Subcutaneous adipose tissue (tissue), 4 donors: Measurements from ENCODE around the gene FAM181A. TPM values are rescaled to one million over a fixed set of nuclear protein-coding genes. Genes with fewer than 3 reads are reported as not detected.

Experiments used
- total RNA-seq, 4 donors: library from RNA; depleted of rRNA; stranded (reverse); fragments of >200 nt; gene quantifications; one replicate each; pipeline ENCODE4 v1.1.0, GENCODE V29; 2016
- TF ChIP-seq, protein P1 (sequence below): fragments of 450-650 bp; IDR thresholded peaks from one replicate; pipeline ENCODE4 v1.5.1; 2016; ENCODE audit warnings: low read depth, mild to moderate bottlenecking, control low read depth, antibody characterized with exemption, moderate library complexity

FAM181A gene
- total RNA-seq, 4 donors from 2014 or later = not detected

DNA sequence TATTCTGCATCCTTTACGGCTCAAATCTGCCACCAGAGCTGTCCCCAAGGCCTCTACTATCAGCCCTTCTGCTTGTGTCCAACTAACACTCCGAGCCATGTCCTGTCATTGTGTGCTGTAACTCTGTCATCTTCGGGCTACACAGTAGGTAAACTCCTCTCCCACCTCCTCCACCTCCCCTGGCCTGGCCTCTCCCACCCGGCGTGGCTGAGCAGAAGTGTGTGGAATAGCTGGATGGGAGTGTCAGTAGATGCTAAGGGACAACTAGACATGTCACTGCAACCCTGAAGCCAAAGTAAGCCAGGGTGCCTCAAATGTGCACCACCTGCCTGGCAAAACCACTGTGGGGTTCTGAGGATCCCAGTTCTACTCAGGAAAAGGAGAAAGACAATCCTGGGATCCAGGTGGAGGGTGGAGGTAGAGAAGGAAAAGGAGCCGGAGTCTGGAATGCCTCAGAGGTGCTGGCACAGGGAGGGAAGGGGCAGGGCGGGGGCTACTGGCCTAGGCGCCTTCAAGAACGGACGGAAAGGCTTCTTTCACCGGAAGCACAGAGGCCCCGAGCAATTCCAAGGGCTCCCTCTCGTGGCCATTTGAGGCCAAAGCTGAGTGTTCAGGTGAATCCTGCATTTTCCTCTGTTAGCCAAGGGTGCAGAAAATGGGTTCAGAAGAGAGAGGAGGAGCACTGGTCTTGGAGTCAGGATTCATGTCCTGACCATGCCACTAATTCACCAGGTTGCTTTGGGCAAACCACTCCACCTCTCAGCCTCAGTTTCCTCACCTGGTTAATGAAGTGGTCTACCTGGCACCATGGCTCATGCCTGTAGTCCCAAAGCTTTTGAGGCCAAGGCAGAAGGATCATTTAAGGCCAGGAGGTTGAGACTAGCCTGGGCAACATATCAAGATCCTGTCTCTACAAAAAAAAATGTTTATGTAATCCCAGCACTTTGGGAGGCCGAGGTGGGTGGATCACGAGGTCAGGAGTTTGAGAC is 20.5 kb upstream of the FAM181A start:
- TF ChIP-seq, protein P1, sequence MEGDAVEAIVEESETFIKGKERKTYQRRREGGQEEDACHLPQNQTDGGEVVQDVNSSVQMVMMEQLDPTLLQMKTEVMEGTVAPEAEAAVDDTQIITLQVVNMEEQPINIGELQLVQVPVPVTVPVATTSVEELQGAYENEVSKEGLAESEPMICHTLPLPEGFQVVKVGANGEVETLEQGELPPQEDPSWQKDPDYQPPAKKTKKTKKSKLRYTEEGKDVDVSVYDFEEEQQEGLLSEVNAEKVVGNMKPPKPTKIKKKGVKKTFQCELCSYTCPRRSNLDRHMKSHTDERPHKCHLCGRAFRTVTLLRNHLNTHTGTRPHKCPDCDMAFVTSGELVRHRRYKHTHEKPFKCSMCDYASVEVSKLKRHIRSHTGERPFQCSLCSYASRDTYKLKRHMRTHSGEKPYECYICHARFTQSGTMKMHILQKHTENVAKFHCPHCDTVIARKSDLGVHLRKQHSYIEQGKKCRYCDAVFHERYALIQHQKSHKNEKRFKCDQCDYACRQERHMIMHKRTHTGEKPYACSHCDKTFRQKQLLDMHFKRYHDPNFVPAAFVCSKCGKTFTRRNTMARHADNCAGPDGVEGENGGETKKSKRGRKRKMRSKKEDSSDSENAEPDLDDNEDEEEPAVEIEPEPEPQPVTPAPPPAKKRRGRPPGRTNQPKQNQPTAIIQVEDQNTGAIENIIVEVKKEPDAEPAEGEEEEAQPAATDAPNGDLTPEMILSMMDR = no peak

DNA sequence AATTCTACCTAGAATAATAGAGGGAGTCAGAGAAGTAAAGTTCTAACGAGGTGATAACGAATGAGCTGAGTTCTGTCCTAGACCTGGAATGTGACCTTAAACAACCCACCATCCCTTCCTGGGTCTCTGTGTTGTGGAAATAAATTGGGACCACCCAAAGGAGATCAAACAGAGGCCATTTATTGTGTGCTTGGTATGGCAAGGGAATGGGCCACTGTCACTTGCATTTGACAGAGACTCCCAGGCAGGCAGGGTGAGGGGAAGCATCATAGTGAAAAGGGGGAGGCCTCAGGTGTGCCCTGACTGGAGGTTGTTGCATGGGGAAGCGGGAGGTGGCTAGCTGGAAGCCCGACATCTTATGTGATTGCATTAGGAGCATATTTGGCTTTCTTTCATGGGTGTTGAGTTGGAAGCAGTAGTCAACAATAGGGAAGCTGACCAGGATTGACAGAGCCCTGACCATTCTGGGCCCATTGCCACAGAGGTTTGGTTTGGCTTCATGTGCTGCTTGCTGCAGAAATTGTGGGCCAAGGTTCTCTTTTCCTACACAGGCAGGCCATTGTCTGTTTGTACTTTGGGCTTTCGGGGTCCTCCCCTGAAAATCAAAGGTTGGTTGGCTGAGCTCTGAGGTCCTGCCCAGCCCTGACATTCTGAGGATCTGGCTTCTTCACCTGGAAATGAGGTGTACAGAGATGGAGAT is 17.6 kb upstream of the FAM181A start:
- TF ChIP-seq, protein P1 = no peak

DNA sequence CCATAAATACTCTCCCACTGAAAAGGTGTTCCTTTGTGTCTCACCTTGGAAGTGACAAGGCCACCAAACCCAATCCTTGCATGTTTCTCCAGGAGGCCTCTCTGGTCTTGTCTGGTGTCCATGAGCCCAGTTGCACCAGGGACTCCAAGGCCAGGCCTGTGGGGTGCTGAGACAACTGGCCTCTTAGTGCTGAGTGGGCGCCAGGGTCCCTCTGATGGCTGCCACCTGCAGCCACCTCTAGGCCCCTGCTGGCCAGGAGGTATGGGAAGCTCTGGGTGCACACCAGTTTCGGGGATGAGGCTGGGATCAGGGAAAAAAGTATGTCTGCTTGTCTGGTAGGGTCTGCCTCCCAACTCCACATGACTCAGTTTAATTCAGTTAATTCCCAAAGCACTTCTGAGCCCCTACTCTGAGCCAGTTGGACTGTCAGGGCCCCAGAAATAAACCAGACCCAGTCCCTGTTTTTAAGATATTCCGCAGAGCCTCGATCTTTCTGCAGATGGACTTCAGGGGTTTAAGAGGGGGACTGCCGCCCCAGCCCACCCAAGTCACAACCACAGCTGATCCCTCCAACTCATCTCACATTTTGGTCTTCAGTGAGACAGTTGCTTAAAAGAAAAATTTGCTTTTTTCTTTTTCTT is 15.0 kb upstream of the FAM181A start:
- TF ChIP-seq, protein P1 = no peak

DNA sequence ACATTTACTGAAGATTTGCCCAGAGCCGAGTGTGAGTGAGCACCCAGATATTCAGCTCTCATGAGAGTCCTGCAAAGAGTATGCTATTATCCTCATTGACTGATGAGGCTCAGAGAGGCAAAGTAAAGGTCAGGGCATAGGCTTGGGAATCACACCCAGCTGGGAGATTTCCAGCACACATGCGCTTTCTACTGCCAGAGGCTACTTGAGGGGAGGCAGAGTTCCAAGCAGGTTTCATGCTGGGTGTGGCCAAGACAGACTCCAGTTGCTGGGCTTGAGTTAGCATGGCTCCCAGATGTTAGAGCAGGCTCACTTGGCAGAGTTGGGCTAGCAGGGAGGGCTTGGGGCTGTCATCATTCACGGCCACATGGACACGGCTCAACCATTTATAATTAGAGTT is 14.4 kb upstream of the FAM181A start:
- TF ChIP-seq, protein P1 = no peak

DNA sequence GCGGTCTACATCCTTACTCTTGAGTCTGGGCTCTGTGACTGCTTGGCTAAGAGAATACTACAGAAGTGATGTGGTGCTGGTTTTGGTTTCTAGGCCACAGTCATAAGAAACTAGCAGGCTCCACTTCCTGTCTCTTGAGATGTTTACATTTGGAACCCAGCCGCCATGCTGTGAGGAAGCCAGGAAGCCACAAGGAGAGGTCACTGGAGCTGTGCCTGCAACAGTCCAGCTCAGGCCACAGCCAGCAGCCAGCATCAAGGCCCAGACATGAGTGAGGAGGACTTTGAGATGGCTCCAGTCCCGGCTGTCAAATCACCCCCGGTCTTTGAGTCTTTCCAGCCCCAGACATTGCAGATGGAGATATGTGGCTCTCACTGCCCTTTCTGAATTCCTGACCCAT is 12.9 kb upstream of the FAM181A start:
- TF ChIP-seq, protein P1 = no peak

DNA sequence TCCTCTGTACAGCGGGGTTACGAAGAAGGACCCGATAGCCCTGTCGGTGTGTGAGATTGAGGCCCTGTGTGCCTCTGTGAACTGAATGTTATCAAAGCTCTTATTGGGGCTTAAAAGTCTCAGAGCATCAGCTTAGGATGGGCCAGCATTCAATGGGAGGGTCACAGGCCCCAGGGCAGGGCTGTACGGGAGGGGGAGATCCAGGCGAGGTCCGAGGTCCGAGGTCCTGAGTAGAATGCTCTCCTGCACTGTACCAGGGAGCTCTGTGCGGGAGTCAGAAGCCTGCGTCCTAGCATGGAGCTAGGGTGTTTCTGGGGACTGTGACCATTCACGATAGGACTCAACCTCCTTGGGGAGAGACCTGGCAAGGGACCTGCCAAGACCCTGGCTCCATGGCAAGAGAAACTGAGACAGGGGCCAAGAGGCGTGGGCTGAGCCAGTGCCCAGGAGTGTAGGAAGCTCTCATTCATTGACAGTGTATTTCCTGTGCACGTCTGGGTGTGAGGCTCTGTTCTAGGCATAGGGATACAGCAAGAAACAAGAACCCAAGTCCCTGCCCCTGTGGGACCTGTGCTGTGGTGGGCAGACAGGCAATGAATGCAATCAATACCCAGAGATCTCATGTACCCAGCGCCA is 12.0 kb upstream of the FAM181A start:
- TF ChIP-seq, protein P1 = no peak
